ENCODE measurements around the gene RWDD1. TPM values are rescaled to one million over a fixed set of nuclear protein-coding genes. Genes with fewer than 3 reads are reported as not detected.

The RWDD1 gene
- total RNA-seq, 2 experiments from 2014 or later = 44.3 to 46.0 TPM

GRCh38 chr6:116533233-116533957 lies 37.9 kb upstream of the RWDD1 start:
- intact Hi-C loops (cut with micrococcal nuclease) = loop anchor here (5.0 kb wide), 1 partner anchor 91 kb away; no protein-coding TSS in a partner anchor
- Mint-ChIP-seq H3K27ac (no peak overlapping the region), H3K4me1 (ENCODE audit: low read depth) (no peaks in the 10 kb centered on the region), H3K36me3 (ENCODE audit: low read depth) (no peaks in the 10 kb centered on the region), H3K27me3 (peaks cover 10% of the 10 kb centered on the region), H3K4me3 (no peak overlapping the region), H3K9me3 (no peaks in the 10 kb centered on the region)
- CTCF ChIA-PET = interaction anchor here (0.7 to 4.5 kb wide), 18 partner anchors 8 to 316 kb away, joined by 3 to 69 read pairs (median 5); partner anchors contain the start of genes CALHM5 and TSPYL1
- no peak for ATAC-seq
- TF ChIP-seq CTCF (IDR thresholded peaks at IDR 0.05) = no peak
- POLR2A ChIA-PET = no interaction called here
- no peak for DNase-seq

- POLR2A ChIA-PET = interaction anchor here (0.6 kb wide), 1 partner anchor 314 kb away, joined by 3 read pairs; no protein-coding TSS in a partner anchor
- Mint-ChIP-seq H3K4me1 (ENCODE audit: low read depth) (no peaks in the 10 kb centered on the region), H3K9me3 (no peaks in the 10 kb centered on the region), H3K4me3 (no peak overlapping the region), H3K36me3 (ENCODE audit: low read depth) (no peaks in the 10 kb centered on the region), H3K27ac (no peak overlapping the region), H3K27me3 (peaks cover 11% of the 10 kb centered on the region)
- ATAC-seq (no peak), DNase-seq (no peak)
- CTCF ChIA-PET = interaction anchor here (0.7 to 4.5 kb wide), 23 partner anchors 11 to 317 kb away, joined by 3 to 69 read pairs (median 4); partner anchors contain the start of genes CALHM5 and TSPYL1
- intact Hi-C loops (cut with micrococcal nuclease) = loop anchor here (5.0 kb wide), 1 partner anchor 312 kb away; no protein-coding TSS in a partner anchor
- no peak for TF ChIP-seq CTCF (IDR thresholded peaks at IDR 0.05)
Observed at GRCh38 chr6:116535109-116535508, 36.2 kb upstream of the RWDD1 start.

- ChIA-PET CTCF (interaction anchor here (0.9 to 4.5 kb wide), 8 partner anchors 17 to 268 kb away, joined by 3 to 69 read pairs (median 11); partner anchors contain the start of genes CALHM4 and TSPYL1), POLR2A (no interaction called here)
- TF ChIP-seq CTCF (IDR thresholded peaks at IDR 0.05) = peak; percentile 65
- intact Hi-C loops (cut with micrococcal nuclease) = loop anchor here (5.0 kb wide), 1 partner anchor 311 kb away; no protein-coding TSS in a partner anchor
- H3K9me3 Mint-ChIP-seq = no peaks in the 10 kb centered on the region
- no peak overlapping the region for H3K27ac Mint-ChIP-seq
- no peaks in the 10 kb centered on the region for H3K36me3 Mint-ChIP-seq (ENCODE audit: low read depth)
- DNase-seq (peak; percentile 12), ATAC-seq (peak; percentile 67)
- peaks cover 15% of the 10 kb centered on the region for H3K27me3 Mint-ChIP-seq
- H3K4me1 Mint-ChIP-seq (ENCODE audit: low read depth) = no peaks in the 10 kb centered on the region
- no peak overlapping the region for H3K4me3 Mint-ChIP-seq
Observed at GRCh38 chr6:116536216-116536621, 35.1 kb upstream of the RWDD1 start.

- H3K27ac Mint-ChIP-seq = no peak overlapping the region
- no peaks in the 10 kb centered on the region for H3K4me1 Mint-ChIP-seq (ENCODE audit: low read depth)
- ATAC-seq = no peak
- POLR2A ChIA-PET = no interaction called here
- peaks cover 13% of the 10 kb centered on the region for H3K27me3 Mint-ChIP-seq
- DNase-seq = no peak
- no peaks in the 10 kb centered on the region for H3K36me3 Mint-ChIP-seq (ENCODE audit: low read depth)
- CTCF ChIA-PET = interaction anchor here (0.8 to 5.0 kb wide), 8 partner anchors 9 to 254 kb away, joined by 3 to 38 read pairs (median 6); no protein-coding TSS in a partner anchor
- H3K4me3 Mint-ChIP-seq = no peak overlapping the region
- H3K9me3 Mint-ChIP-seq = no peaks in the 10 kb centered on the region
- TF ChIP-seq CTCF (IDR thresholded peaks at IDR 0.05) = no peak
- intact Hi-C loops (cut with micrococcal nuclease) = no loop called here
Observed at GRCh38 chr6:116542426-116542825, 28.9 kb upstream of the RWDD1 start.

- TF ChIP-seq CTCF (IDR thresholded peaks at IDR 0.05) = no peak
- no peak overlapping the region for H3K27ac Mint-ChIP-seq
- ATAC-seq (no peak), DNase-seq (no peak)
- CTCF ChIA-PET = interaction anchor here (1.2 to 4.7 kb wide), 3 partner anchors 10 to 255 kb away, joined by 5 to 29 read pairs (median 8); no protein-coding TSS in a partner anchor
- H3K4me3 Mint-ChIP-seq = no peak overlapping the region
- no peaks in the 10 kb centered on the region for H3K9me3 Mint-ChIP-seq
- POLR2A ChIA-PET = no interaction called here
- intact Hi-C loops (cut with micrococcal nuclease) = no loop called here
- H3K27me3 Mint-ChIP-seq = peaks cover 13% of the 10 kb centered on the region
- no peaks in the 10 kb centered on the region for H3K36me3 Mint-ChIP-seq (ENCODE audit: low read depth)
- H3K4me1 Mint-ChIP-seq (ENCODE audit: low read depth) = no peaks in the 10 kb centered on the region
Observed at GRCh38 chr6:116543149-116543548, 28.2 kb upstream of the RWDD1 start.

Measured in activated CD8-positive, alpha-beta T cell treated with anti-CD3 and anti-CD28 coated beads for 36 hours (primary cell).